HT1080 (cell line): ENCODE measurements around the gene TMCC1. TPM values are rescaled to one million over a fixed set of nuclear protein-coding genes. Genes with fewer than 3 reads are reported as not detected.
"Not testable (repeated sequence)": the region's sequence is repeated elsewhere in the genome, so short reads cannot be mapped to it uniquely, and the experiment has no call there.

ENCODE experiments used
- DNase-seq: peaks from one replicate; pipeline ENCODE4 v3.0.0-alpha.2; 2015; ENCODE audit warnings: low read depth
- polyA plus RNA-seq, 2 experiments: library from polyadenylated mRNA; depleted of rRNA; stranded (reverse); fragments of >200 nt; gene quantifications; 2 replicates each; pipeline ENCODE4 v1.2.3, GENCODE V29; 2015
- total RNA-seq: library from RNA; depleted of rRNA; stranded (reverse); fragments of >200 nt; shearing (Covaris generic); gene quantifications from 2 replicates; pipeline ENCODE4 v1.2.3, GENCODE V29; 2014; rRNA removed

The TMCC1 gene
- 16.2 and 20.8 TPM in 2 replicates for total RNA-seq
- polyA plus RNA-seq (2015; cell fraction: cytosol; rRNA removed) = 8.3 and 9.8 TPM in 2 replicates
- polyA plus RNA-seq (2015; cell fraction: nucleus; rRNA removed) = 6.4 and 7.3 TPM in 2 replicates

- peak; percentile 81 for DNase-seq
Measured at GRCh38 chr3:129893581-129894070, at the start of gene TMCC1. Gene TMCC1 (minus strand): TSS chr3:129893711.

GRCh38 chr3:129943020-129943419 is 49.5 kb upstream of the TMCC1 start:
- DNase-seq = no peak

GRCh38 chr3:129942296-129942695 is 48.8 kb upstream of the TMCC1 start:
- DNase-seq = peak; percentile 74

GRCh38 chr3:129940086-129940485 is 46.6 kb upstream of the TMCC1 start:
- DNase-seq = no peak

GRCh38 chr3:129938140-129938930 is 44.8 kb upstream of the TMCC1 start:
- DNase-seq = no peak

GRCh38 chr3:129937717-129938116 is 44.2 kb upstream of the TMCC1 start:
- no peak for DNase-seq

- peak; percentile 80 for DNase-seq
Measured at GRCh38 chr3:129936757-129937156, 43.2 kb upstream of the TMCC1 start.

GRCh38 chr3:129934234-129935123 is 41.0 kb upstream of the TMCC1 start:
- DNase-seq = peak; percentile 43

GRCh38 chr3:129933471-129933870 is 40.0 kb upstream of the TMCC1 start:
- DNase-seq = no peak

- DNase-seq = no peak
Measured at GRCh38 chr3:129929383-129929782, 35.9 kb upstream of the TMCC1 start.

GRCh38 chr3:129927072-129927471 is 33.6 kb upstream of the TMCC1 start:
- DNase-seq = peak; percentile 33

GRCh38 chr3:129919806-129920205 is 26.3 kb upstream of the TMCC1 start:
- no peak for DNase-seq

- DNase-seq = no peak
Measured at GRCh38 chr3:129919357-129919756, 25.8 kb upstream of the TMCC1 start.

GRCh38 chr3:129918461-129918860 is 24.9 kb upstream of the TMCC1 start:
- DNase-seq = no peak

GRCh38 chr3:129917423-129918007 is 24.0 kb upstream of the TMCC1 start:
- DNase-seq = no peak

GRCh38 chr3:129913618-129914017 is 20.1 kb upstream of the TMCC1 start:
- DNase-seq = no peak

- no peak for DNase-seq
Measured at GRCh38 chr3:129911261-129911861, 17.9 kb upstream of the TMCC1 start.

- DNase-seq = not testable (repeated sequence)
Measured at GRCh38 chr3:129909235-129909634, 15.7 kb upstream of the TMCC1 start.

- DNase-seq = no peak
Measured at GRCh38 chr3:129908417-129908816, 14.9 kb upstream of the TMCC1 start.

- not testable (repeated sequence) for DNase-seq
Measured at GRCh38 chr3:129901272-129901671, 7.8 kb upstream of the TMCC1 start.

- no peak for DNase-seq
Measured at GRCh38 chr3:129897026-129897425, 3.5 kb upstream of the TMCC1 start.
